Stimulated activated CD4-positive, alpha-beta T cell treated with anti-CD3 and anti-CD28 coated beads, TNF-alpha, amount 100 ng/mL, for 48 hours (primary cell): ENCODE measurements around the gene MVB12B.

ENCODE experiments used
- DNase-seq, 3 donors: peaks; one replicate each; pipeline ENCODE4 v3.0.0-alpha.2; 2020; ENCODE audit warnings: low read depth in 3 of 3

MVB12B gene

GRCh38 chr9:126331964-126332748, 5.5 kb downstream of the MVB12B start:
- DNase-seq: no peak

DNA sequence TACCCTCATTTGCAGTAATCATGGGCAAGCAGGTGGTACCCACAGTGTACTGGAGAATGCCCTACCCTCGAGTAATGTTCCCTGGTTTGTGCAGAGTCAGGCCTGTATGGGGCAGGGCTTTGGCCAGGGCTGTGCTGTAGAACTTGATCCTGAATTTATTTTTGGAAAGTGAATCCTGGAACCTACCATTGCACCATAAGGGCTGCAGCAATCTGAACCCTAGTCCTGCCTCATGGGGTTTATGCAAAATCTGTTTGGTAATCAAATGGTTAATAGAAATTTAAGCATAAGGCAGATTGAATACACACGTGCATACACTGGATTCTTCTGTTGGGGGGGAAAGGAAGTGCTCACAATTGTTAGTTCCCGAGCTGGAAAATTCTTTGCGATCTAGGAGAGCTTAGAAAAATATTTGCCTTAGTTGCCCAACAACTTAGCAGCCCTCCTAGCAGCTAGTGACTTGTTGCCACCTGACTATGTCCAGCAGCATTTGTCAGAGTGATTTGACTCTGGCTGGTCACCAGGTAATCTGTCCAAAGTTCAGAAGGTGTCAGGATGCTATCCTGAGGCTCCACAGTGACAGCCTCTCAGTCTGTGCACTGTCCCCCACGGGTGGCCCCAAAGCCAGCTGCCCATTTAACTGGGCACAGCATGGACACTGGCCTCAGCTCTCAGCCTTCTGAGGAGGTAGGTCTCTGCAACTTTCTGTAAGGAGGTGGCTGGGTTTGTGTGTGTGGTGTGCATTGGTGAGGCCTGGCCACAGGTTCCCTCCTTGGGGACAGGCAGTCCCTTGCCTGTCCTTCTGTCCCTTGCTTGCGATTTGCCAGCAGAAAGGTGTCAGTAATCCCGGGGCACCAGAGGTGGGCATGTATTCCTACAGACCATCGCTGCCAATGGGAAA, 8.3 kb downstream of the MVB12B start:
- no peak for DNase-seq

- DNase-seq: no peak
These were observed 9.5 kb downstream of the MVB12B start for GRCh38 chr9:126335837-126336735.

DNA sequence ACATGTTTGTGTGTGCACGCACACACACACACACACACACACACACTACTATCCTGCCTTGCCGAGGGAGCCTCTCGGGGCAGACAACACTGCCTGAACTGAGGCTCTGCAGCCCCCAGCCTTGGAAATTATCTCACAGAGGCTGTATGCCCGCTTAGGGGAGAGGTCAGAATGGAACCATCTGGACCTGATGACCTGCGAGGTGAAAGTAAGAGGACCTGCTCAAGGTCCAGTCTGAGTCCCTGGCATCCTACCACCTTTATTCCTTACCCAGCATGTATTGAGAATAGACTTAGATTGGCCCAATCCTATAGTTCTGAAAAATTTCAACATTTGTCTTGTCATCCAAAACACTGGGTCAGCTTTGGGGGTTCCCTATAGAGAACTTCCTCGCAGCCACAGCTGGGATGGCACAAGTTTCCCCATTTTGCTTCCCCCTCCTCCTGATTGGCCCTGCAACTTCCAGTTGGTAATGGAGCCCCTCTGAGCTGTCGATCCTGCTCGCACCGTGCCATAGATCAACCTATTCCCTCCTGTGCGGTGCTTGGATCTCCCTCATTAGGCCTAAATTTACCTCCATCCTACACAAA, 10.2 kb downstream of the MVB12B start:
- no peak for DNase-seq

GRCh38 chr9:126337729-126338372, 11.2 kb downstream of the MVB12B start:
- no peak for DNase-seq

GRCh38 chr9:126338945-126339344, 12.3 kb downstream of the MVB12B start:
- DNase-seq: no peak

GRCh38 chr9:126341426-126341825, 14.8 kb downstream of the MVB12B start:
- no peak for DNase-seq

DNA sequence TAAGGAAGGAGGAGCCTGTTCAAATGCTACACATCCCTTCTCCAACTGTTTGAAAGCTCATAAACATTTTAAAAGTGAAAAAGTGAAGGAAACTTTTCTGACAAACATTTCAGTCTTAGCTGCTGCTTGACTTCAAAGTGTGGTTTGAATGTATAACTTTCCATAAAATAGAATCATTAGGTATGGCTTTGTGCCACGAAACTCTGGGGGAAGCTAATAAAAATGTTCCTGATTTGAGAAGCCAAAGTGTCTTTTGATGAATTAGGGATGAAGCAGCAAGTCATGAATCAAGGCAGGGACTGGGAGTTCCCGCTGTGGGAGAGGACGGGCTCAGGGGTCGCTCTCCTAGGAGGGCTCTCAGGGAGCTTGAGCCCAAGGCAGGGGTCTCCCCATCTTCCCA, 15.3 kb downstream of the MVB12B start:
- no peak for DNase-seq

GRCh38 chr9:126342621-126343031, 16.0 kb downstream of the MVB12B start:
- no peak for DNase-seq

DNA sequence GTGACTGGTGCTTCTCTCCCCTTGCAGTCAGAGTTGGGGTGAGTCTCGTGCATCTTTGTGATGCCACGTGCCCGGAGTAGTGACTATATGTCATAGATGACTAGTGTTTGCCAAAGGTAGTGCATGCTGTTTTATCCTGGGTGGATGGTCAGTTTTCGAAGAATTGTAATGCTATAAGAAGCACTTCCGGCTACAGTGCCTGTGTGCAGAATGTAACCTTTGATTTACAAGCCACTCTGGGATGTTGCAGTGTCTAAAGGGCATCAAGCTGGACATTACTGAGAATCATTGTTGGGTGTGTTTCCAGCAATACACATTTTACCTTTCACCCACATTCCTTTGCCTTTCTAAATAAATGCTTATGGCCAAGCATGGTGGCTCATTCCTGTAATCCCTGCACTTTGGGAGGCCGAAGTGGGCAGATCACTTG, 16.7 kb downstream of the MVB12B start:
- no peak for DNase-seq

- no peak for DNase-seq
These were observed 19.4 kb downstream of the MVB12B start for GRCh38 chr9:126346031-126346430.

DNA sequence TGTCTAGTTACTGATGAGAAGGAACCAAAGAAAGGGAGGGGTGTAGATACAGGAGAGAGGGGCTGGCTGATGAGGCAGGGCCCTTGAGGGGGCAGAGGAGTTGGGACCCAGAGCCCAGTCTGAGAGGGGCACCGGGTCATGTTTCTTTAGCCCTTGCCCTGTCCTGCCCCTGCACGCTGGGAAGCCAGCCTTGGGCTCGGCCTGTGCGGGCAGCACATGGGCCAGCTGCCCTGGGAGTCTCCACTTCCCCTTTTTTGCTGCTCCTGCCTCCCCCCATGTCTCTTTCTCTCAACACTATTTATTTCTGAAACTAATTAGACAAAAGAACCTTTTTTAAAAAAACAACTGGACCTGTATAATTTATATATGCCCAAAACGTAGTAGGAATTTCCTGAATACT, 20.5 kb downstream of the MVB12B start:
- no peak for DNase-seq

DNA sequence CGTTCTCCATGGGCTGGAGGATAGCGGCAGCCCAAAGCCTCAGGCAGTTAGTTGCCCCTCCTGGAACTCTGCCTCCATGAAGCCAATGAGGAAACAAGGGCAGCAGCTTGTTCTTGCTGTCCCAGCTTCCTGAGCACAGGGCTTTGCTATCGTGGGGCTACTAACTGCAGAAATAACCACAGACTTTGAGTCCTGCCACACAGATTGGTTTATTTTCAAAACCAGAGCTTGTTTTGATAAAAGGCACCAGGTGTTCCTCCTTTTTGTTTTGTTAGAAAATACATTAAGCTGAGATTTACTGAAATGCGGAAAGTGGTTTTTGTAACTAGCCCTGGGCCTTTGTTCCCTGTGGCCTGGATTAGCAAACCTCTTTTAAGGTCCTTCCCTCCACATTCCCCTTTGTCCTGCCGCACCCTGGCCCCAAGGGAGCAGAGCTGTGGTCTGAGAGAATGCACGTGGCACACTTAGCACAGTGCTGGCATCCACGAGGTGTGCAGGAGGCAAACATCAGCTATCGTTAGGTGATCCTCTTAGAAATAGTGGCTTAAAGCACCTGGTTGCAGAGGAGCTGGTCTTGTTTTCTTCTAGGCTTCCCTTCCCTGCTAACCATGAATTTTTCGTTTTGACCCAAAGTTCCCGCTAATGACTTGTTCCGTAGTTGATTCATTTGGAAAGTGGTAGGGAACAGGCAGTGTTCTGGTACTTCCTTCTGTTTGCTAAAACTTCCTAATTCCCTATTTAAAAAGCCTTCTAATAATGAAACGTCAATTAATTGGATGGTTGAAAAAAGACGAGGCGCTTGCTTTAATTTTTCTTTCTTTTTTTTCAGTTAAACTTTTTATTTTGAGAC, 21.5 kb downstream of the MVB12B start:
- DNase-seq: no peak

GRCh38 chr9:126348911-126349550, 22.4 kb downstream of the MVB12B start:
- DNase-seq: no peak

- DNase-seq: no peak
These were observed 28.5 kb downstream of the MVB12B start for GRCh38 chr9:126354887-126355770.

DNA sequence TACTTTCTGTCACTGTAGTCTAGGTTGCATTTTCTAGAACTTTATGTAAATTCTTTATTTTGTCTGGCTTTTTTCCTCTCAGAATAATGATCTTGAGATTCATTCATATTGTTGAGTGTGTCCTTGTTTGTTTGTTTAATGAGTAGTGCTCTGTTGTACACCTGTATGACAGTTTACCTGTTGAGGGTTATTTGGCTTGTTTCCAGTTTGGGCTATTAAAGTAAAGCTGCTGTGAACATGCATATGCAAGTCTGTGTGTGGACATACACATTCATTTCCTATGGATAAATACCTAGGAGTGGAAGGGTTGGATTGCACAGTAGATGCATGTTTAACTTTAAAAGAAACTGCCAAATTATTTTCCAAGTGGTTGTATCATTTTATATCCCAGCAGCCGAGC, 30.4 kb downstream of the MVB12B start:
- DNase-seq: no peak

DNA sequence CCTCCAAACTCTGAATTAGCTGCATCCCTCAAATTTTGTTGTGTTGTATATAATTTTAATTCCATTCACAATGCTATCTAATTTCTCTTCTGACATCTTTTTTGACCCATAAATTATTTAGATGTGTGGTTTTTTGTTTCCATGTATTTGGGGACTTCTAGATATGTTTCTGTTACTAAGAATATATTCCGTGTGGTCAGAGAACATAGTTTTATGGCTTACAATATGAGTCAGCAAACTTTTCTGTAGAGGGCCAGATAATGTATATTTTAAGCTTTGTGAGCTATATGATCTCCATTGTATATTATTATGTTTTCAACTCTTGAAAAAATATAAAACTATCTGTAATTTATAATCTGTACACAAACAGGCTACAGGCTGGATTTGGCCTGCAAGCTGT, 33.4 kb downstream of the MVB12B start:
- DNase-seq: no peak

- DNase-seq: no peak
These were observed 35.2 kb downstream of the MVB12B start for GRCh38 chr9:126361810-126362238.
